ENCODE measurements around the gene SLC6A11.

SLC6A11 gene

GRCh38 chr3:10957976-10958749 is 142.1 kb downstream of the SLC6A11 start:
- DNase-seq = no peak

GRCh38 chr3:10960255-10960654 is 144.2 kb downstream of the SLC6A11 start:
- DNase-seq = no peak

GRCh38 chr3:10961921-10962320 is 145.9 kb downstream of the SLC6A11 start:
- DNase-seq = no peak

GRCh38 chr3:10962481-10963036 is 146.5 kb downstream of the SLC6A11 start:
- DNase-seq = no peak

GRCh38 chr3:10964537-10965167 is 148.6 kb downstream of the SLC6A11 start:
- no peak for DNase-seq

GRCh38 chr3:10968401-10968800 is 152.4 kb downstream of the SLC6A11 start:
- no peak for DNase-seq

GRCh38 chr3:10970306-10970960 is 154.4 kb downstream of the SLC6A11 start:
- DNase-seq = no peak

- no peak for DNase-seq
These were observed 156.2 kb downstream of the SLC6A11 start for GRCh38 chr3:10972072-10972782.

GRCh38 chr3:10973046-10973595 is 157.1 kb downstream of the SLC6A11 start:
- DNase-seq = no peak

- DNase-seq = no peak
These were observed 158.1 kb downstream of the SLC6A11 start for GRCh38 chr3:10974131-10974530.

- DNase-seq = no peak
These were observed 158.8 kb downstream of the SLC6A11 start for GRCh38 chr3:10974746-10975375.

GRCh38 chr3:10975695-10976234 is 159.7 kb downstream of the SLC6A11 start:
- DNase-seq = no peak

GRCh38 chr3:10976770-10977169 is 160.7 kb downstream of the SLC6A11 start:
- DNase-seq = no peak

GRCh38 chr3:10977892-10978510 is 162.0 kb downstream of the SLC6A11 start:
- DNase-seq = no peak

GRCh38 chr3:10978956-10979355 is 162.9 kb downstream of the SLC6A11 start:
- no peak for DNase-seq

GRCh38 chr3:10980312-10980711 is 164.3 kb downstream of the SLC6A11 start:
- no peak for DNase-seq

- no peak for DNase-seq
These were observed 165.0 kb downstream of the SLC6A11 start for GRCh38 chr3:10981031-10981430.

GRCh38 chr3:10981961-10982360 is 165.9 kb downstream of the SLC6A11 start:
- no peak for DNase-seq

GRCh38 chr3:10982782-10983181 is 166.8 kb downstream of the SLC6A11 start:
- no peak for DNase-seq

GRCh38 chr3:10983219-10983916 is 167.3 kb downstream of the SLC6A11 start:
- DNase-seq = peak; percentile 1

GRCh38 chr3:10984371-10984896 is 168.4 kb downstream of the SLC6A11 start:
- DNase-seq = no peak

Measured in NCI-H748 treated with DMSO at 0.1 percent for 48 hours (cell line).